HG03460 (cell line): ENCODE results near the gene OTUD6A.

Experiments used
- ATAC-seq: cut with Tn5 transposase; IDR thresholded peaks from one replicate; pipeline ENCODE4 v1.9.1; 2021; ENCODE audit not compliant: unreplicated experiment

Gene OTUD6A

GRCh38 chrX:70062076-70062475 is at the start of gene OTUD6A:
Gene OTUD6A, plus strand, starts transcription at chrX:70062457. Its CDS starts 68 bp downstream, at chrX:70062525.
- ATAC-seq, result no peak

DNA sequence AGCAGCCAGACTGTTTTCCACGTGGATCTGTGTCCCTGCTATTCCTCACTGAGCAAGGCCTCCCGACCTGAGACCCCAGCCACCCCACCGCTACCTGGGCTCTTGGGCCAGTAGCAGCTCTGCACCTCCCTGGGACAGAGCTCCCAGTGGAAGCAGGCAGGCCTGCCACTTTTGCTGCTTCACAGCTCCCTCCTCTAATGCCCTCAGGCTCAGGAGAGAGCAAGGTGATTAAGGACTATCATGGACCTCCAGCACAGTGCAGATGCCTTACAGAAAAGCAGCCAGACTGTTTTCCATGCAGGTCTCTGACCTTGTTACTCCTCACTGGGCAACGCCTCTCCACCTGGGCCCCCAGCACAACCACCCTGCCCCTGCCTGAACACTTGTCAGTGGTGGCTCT is 49.5 kb upstream of the OTUD6A start:
- no peak for ATAC-seq

GRCh38 chrX:70013466-70014381 is 48.5 kb upstream of the OTUD6A start:
- ATAC-seq, result no peak

DNA sequence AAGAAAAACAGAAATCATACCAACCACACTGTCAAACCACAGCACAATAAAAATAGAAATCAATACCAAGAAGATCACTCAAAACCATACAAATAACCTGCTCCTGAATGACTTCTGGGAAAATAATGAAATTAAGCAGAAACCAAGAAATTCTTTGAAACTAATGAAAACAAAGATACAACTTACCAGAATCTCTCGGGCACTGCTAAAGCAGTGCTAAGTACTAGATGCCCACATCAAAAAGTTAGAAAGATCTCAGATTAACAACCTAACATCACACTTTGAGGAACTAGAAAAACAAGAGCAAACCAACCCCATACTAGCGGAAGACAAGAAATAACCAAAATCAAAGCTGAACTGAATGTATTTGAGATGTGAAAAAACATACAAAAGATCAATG is 45.7 kb upstream of the OTUD6A start:
- no peak for ATAC-seq

GRCh38 chrX:70022616-70023015 is 39.6 kb upstream of the OTUD6A start:
- ATAC-seq, result no peak

- no peak for ATAC-seq
Observed at GRCh38 chrX:70025464-70025863, 36.8 kb upstream of the OTUD6A start.

DNA sequence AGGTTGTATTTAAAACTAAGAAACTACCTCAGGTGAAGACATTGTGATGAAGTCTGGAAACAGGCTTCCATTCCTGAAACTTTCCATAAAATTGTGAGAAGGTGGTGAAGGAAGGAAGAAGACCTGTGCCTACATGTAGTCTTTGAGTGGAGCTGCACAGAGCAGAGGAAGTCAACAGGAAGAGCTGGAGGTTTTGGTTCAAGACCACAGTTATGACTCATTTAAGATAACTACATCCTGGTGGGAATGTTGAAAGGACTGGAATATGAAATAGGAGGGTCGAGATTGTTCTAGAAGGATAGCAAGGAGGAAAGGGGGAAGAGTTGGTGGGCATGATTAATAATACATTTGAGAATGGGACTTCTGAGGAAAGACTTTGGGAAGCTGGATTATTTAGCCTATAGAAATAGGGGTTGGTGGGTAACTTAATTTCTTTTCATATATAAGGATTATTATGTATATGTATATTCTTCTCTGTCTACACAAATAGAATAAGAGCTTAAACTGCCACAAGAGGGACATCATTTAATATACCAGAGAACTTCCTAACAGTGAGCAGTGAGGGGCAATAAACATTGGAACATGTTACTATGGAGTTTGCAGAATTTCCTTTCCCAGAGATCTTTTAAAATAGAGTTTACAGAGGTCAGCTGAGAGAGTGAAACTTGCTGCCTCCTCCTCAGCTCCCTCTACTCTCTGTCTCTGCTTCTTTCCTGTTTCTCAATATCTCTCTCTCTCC is 36.0 kb upstream of the OTUD6A start:
- ATAC-seq, result no peak

DNA sequence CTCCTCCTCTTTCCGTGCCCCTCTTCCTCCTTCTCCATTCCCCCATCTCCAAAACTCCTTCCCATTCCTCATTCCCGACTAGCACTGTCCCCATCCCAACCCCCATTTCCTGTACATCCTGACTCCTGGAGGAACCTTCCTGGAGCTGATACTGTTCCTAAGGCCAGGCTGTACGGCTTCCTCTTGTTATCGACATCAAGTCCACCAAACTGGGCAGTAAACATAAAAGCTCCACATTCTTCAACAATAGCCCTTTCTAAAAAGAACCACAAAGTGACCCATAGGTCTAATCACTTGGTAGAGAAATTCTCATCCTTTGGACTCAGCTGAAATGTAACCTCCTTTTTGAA is 35.4 kb upstream of the OTUD6A start:
- no peak for ATAC-seq

- ATAC-seq, result no peak
Observed at GRCh38 chrX:70029863-70030262, 32.4 kb upstream of the OTUD6A start.

DNA sequence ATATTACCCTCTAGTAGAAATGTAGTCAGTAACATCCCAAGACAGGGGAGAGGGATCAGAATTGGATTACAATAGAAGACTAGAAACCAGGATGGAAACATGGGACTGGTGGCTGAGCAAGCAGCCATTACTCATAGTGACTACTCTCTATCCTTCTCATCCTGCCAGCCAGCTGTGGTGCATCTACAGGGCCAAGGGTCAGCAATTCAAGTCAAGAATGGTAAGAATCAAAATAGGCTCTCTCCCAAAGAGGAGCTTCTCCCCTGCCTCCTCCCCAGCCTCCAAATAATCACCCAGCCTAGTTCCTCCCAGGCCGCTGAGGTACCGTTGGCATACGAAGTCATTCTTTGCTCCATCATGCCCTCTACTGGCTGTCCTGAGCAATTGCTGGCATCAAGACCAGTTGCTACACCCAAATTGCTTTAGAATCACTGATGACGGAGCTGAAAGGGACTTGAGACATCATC is 31.9 kb upstream of the OTUD6A start:
- ATAC-seq, result peak; percentile 57

GRCh38 chrX:70032792-70033191 is 29.5 kb upstream of the OTUD6A start:
- no peak for ATAC-seq

DNA sequence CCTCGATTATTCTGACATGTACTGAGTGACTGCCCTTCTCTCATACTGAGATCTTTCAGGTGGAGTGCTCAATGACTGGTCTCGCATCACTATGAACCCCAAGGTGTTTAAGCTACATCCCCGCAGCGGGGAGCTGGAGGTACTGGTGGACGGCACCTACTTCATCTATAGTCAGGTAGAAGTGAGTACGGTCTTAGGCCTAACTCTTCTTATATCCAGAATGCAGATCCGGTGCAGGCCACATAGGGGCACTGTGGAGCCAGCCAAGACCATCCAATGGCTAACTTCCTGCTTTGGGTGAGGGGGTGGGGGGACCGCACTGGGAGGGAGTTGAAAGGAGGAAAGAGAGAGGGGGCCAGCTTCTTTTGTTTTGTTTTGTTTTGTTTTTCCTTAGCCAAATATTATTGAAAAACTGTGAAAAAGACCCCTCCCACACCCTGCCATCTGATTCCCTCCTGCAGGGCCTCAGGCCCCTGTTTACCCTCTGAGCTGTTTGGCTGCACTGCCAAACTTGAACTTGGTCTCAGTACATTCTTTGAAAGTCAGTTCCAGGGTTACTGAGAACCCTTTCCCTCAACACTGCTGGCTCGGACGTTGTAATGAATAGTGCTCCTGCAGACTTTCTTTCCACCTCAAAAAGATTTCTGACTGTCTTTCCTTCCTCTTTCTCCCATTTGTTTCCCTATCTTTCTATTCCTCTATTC is 28.8 kb upstream of the OTUD6A start:
- ATAC-seq, result no peak

DNA sequence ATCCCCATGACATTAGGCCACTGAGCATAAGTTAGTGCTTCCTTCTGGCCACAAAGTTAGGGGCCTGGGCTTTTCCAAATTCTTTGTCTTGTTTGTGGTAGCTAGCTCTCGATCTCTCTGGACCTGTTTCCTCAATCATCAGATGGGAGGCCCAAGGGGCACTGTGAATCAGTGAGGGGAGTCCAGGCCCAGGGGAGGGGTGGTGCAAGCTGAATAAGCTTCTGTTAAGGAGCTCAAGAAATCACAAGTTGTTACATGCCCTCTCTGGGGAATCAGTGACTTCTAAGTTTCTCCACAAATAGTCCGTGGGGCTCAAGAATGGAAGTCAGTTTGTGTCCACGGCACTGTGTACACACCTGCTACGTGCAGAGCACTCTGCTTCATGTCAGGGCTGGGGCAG is 27.6 kb upstream of the OTUD6A start:
- ATAC-seq, result no peak

DNA sequence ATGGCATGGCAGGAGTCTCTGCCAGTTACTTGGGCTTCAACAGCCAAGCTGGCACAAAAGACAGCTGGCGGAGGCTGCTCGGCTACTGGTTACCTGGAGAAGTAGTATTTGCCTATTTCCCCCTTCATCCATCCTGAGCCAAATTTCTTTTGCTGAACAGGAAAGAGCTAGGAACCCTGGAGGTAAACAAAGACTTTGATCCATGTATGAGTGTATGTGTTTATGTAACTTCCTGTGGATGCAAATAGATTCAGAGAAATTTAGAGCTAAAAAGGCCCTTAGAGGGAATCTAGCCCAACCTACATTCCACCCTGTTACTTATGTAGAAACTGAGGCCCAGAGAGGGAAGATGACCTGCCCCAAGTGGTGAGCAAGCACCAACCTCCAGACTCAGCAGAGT is 23.7 kb upstream of the OTUD6A start:
- no peak for ATAC-seq

DNA sequence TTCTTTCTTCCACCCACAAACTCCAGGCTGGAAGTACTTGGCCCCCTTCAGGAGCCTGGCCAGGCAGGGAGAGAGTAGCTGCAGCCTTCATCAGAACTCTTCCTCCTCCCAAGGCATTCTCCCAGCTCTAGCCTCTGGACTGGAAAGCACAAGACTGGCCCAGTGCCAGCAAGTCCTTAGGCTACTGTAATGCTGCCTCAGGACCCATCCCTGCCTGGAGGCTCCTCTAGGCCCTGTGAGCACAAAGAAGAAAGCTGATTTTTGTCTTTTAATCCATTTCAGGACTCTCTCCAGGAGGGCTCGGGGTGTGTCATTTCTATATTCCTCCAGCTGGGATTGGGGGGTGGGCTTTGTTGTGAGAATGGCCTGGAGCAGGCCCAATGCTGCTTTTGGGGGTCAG is 23.3 kb upstream of the OTUD6A start:
- ATAC-seq, result no peak

GRCh38 chrX:70039758-70040157 is 22.5 kb upstream of the OTUD6A start:
- ATAC-seq, result no peak

GRCh38 chrX:70041993-70042392 is 20.3 kb upstream of the OTUD6A start:
- no peak for ATAC-seq

- ATAC-seq, result no peak
Observed at GRCh38 chrX:70042399-70043371, 19.6 kb upstream of the OTUD6A start.

GRCh38 chrX:70043685-70044084 is 18.6 kb upstream of the OTUD6A start:
- no peak for ATAC-seq

- ATAC-seq, result no peak
Observed at GRCh38 chrX:70044541-70045245, 17.6 kb upstream of the OTUD6A start.
